Measurements from ENCODE around the gene RNF220. TPM values are rescaled to one million over a fixed set of nuclear protein-coding genes. Genes with fewer than 3 reads are reported as not detected.

RNF220 gene
- total RNA-seq, 1 experiment from 2014 or later, result 66.6 TPM

GRCh38 chr1:44661781-44662682 is 257.0 kb downstream of the RNF220 start:
- H3K4me1 ChIP-seq (ENCODE audit: insufficient read depth, low read length), result no peaks in the 10 kb centered on the region
- ATAC-seq (no peak), DNase-seq (no peak)
- intact Hi-C loops (cut with micrococcal nuclease), result no loop called here
- ChIA-PET CTCF (interaction anchor here (0.8 kb wide), 1 partner anchor 10 kb away, joined by 3 read pairs; no protein-coding TSS in a partner anchor), POLR2A (ENCODE audit: unreplicated experiment) (no interaction called here)
- no peak overlapping the region for H3K4me2 ChIP-seq (ENCODE audit: low read length)
- H4K20me1 ChIP-seq (ENCODE audit: low read length), result no peaks in the 10 kb centered on the region
- no peaks in the 10 kb centered on the region for H3K79me2 ChIP-seq (ENCODE audit: low read length)
- H3K36me3 ChIP-seq (ENCODE audit: low read depth, low read length), result no peaks in the 10 kb centered on the region
- H2AFZ ChIP-seq (ENCODE audit: low read length), result no peak overlapping the region
- no peaks in the 10 kb centered on the region for H3K9me3 ChIP-seq (ENCODE audit: low read length)
- no peak overlapping the region for H3K9ac ChIP-seq (ENCODE audit: low read length)
- no peak for TF ChIP-seq EZH2 (IDR thresholded peaks at IDR 0.05; ENCODE audit: low read length, unreplicated experiment)
- no peak for TF ChIP-seq EZH2phosphoT487 (IDR thresholded peaks at IDR 0.05; ENCODE audit: borderline replicate concordance, low read length)
- no peaks in the 10 kb centered on the region for H3K9me2 ChIP-seq (replicated peaks; ENCODE audit: low read length)
- no peak overlapping the region for H3K27ac ChIP-seq (ENCODE audit: low read length)
- BruUV-seq (replicated peaks), result no TSS peak
- H3K27me3 ChIP-seq (ENCODE audit: low read length), result no peaks in the 10 kb centered on the region
- H3F3A ChIP-seq (ENCODE audit: low read length, unreplicated experiment), result no peaks in the 10 kb centered on the region
- H3K4me3 ChIP-seq (ENCODE audit: low read length), result no peak overlapping the region

GRCh38 chr1:44662683-44663030 is 257.6 kb downstream of the RNF220 start:
- no peaks in the 10 kb centered on the region for H3K9me2 ChIP-seq (replicated peaks; ENCODE audit: low read length)
- POLR2A ChIA-PET (ENCODE audit: unreplicated experiment), result no interaction called here
- no peaks in the 10 kb centered on the region for H3F3A ChIP-seq (ENCODE audit: low read length, unreplicated experiment)

GRCh38 chr1:44663417-44663816 is 258.4 kb downstream of the RNF220 start:
- H3K4me2 ChIP-seq (ENCODE audit: low read length), result no peak overlapping the region
- no peaks in the 10 kb centered on the region for H3K36me3 ChIP-seq (ENCODE audit: low read depth, low read length)
- ChIA-PET CTCF (no interaction called here), POLR2A (ENCODE audit: unreplicated experiment) (no interaction called here)
- no peak overlapping the region for H3K9ac ChIP-seq (ENCODE audit: low read length)
- H3K9me3 ChIP-seq (ENCODE audit: low read length), result no peaks in the 10 kb centered on the region
- no peaks in the 10 kb centered on the region for H3K79me2 ChIP-seq (ENCODE audit: low read length)
- BruUV-seq (replicated peaks), result no TSS peak
- H3K9me2 ChIP-seq (replicated peaks; ENCODE audit: low read length), result no peaks in the 10 kb centered on the region
- no peak overlapping the region for H3K27ac ChIP-seq (ENCODE audit: low read length)
- H3K4me3 ChIP-seq (ENCODE audit: low read length), result no peak overlapping the region
- DNase-seq, result no peak
- intact Hi-C loops (cut with micrococcal nuclease), result no loop called here
- H3K27me3 ChIP-seq (ENCODE audit: low read length), result no peaks in the 10 kb centered on the region
- H3F3A ChIP-seq (ENCODE audit: low read length, unreplicated experiment), result no peaks in the 10 kb centered on the region
- H2AFZ ChIP-seq (ENCODE audit: low read length), result no peak overlapping the region
- no peak for ATAC-seq
- H3K4me1 ChIP-seq (ENCODE audit: insufficient read depth, low read length), result no peaks in the 10 kb centered on the region
- H4K20me1 ChIP-seq (ENCODE audit: low read length), result no peaks in the 10 kb centered on the region
- no peak for TF ChIP-seq EZH2 (IDR thresholded peaks at IDR 0.05; ENCODE audit: low read length, unreplicated experiment)
- no peak for TF ChIP-seq CTCF (conservative IDR thresholded peaks at IDR 0.05; ENCODE audit: low read depth, low read length)
- TF ChIP-seq EZH2phosphoT487 (IDR thresholded peaks at IDR 0.05; ENCODE audit: borderline replicate concordance, low read length), result no peak

More at GRCh38 chr1:44662683-44663030, 257.6 kb downstream of the RNF220 start:
- H3K4me2 ChIP-seq (ENCODE audit: low read length), result no peak overlapping the region
- H3K27ac ChIP-seq (ENCODE audit: low read length), result no peak overlapping the region
- H3K79me2 ChIP-seq (ENCODE audit: low read length), result no peaks in the 10 kb centered on the region
- H3K9ac ChIP-seq (ENCODE audit: low read length), result no peak overlapping the region
- no peak overlapping the region for H3K4me3 ChIP-seq (ENCODE audit: low read length)
- ATAC-seq, result no peak
- intact Hi-C loops (cut with micrococcal nuclease), result no loop called here
- TF ChIP-seq CTCF (conservative IDR thresholded peaks at IDR 0.05; ENCODE audit: low read depth, low read length) (no peak), EZH2phosphoT487 (IDR thresholded peaks at IDR 0.05; ENCODE audit: borderline replicate concordance, low read length) (no peak), EZH2 (IDR thresholded peaks at IDR 0.05; ENCODE audit: low read length, unreplicated experiment) (no peak)
- no peak overlapping the region for H2AFZ ChIP-seq (ENCODE audit: low read length)
- no peaks in the 10 kb centered on the region for H3K36me3 ChIP-seq (ENCODE audit: low read depth, low read length)
- H3K27me3 ChIP-seq (ENCODE audit: low read length), result no peaks in the 10 kb centered on the region
- no peaks in the 10 kb centered on the region for H3K9me3 ChIP-seq (ENCODE audit: low read length)
- H4K20me1 ChIP-seq (ENCODE audit: low read length), result no peaks in the 10 kb centered on the region
- BruUV-seq (replicated peaks), result no TSS peak
- H3K4me1 ChIP-seq (ENCODE audit: insufficient read depth, low read length), result no peaks in the 10 kb centered on the region
- DNase-seq, result no peak
- CTCF ChIA-PET, result interaction anchor here (0.8 kb wide), 1 partner anchor 10 kb away, joined by 3 read pairs; no protein-coding TSS in a partner anchor
